ENCODE measurements around the gene PABPN1. TPM values are rescaled to one million over a fixed set of nuclear protein-coding genes. Genes with fewer than 3 reads are reported as not detected.

Gene PABPN1
- total and polyA plus RNA-seq, 9 of the 15 experiments (the other 6 are each of a cell fraction or from before 2014, with no cell fraction given), result 32.6 to 388 (median 178) TPM

GRCh38 chr14:23294734-23295561 lies 26.3 kb upstream of the PABPN1 start (continued):
- no peak for TF ChIP-seq BCL6 (CRISPR knock-in tag; IDR thresholded peaks at IDR 0.05)
- no peak for TF ChIP-seq ZNF121 (CRISPR knock-in tag; conservative IDR thresholded peaks at IDR 0.05)
- TF ChIP-seq ELK1 (CRISPR knock-in tag; IDR thresholded peaks at IDR 0.05), result no peak
- no peak for TF ChIP-seq RBM34 (IDR thresholded peaks at IDR 0.05; ENCODE audit: borderline replicate concordance, insufficient read depth, low read length)
- no peak for TF ChIP-seq CSDE1 (IDR thresholded peaks at IDR 0.05)
- no peak for TF ChIP-seq NR2C2 (CRISPR knock-in tag; IDR thresholded peaks at IDR 0.05)
- peak; percentile 31; the same call in 1 of the 2 replicates for TF ChIP-seq NR2C2 (tag; IDR thresholded peaks at IDR 0.05)
- TF ChIP-seq NFIX (CRISPR knock-in tag; IDR thresholded peaks at IDR 0.05; ENCODE audit: low read depth), result no peak
- no peak for TF ChIP-seq RHOXF2B (CRISPR knock-in tag; conservative IDR thresholded peaks at IDR 0.05)
- TF ChIP-seq RFX5 (IDR thresholded peaks at IDR 0.05; ENCODE audit: low read depth, low read length), result no peak
- TF ChIP-seq ETS2 (tag; IDR thresholded peaks at IDR 0.05; ENCODE audit: borderline replicate concordance, poor library complexity, severe bottlenecking), result no peak
- TF ChIP-seq CHD1 (IDR thresholded peaks at IDR 0.05; ENCODE audit: low read length), result no peak
- 0 out of 2 replicates have a peak, but pooled peaks have one; percentile 17 for TF ChIP-seq EHMT2 (IDR thresholded peaks at IDR 0.05)
- peak; percentile 60 for TF ChIP-seq SOX6 (IDR thresholded peaks at IDR 0.05)
- no peak for TF ChIP-seq NFXL1 (CRISPR knock-in tag; IDR thresholded peaks at IDR 0.05)
- no peak for TF ChIP-seq RBM25 (IDR thresholded peaks at IDR 0.05; ENCODE audit: low read depth, low read length, severe bottlenecking)
- no peak for TF ChIP-seq GTF2F1 (IDR thresholded peaks at IDR 0.05; ENCODE audit: low read depth, low read length)
- TF ChIP-seq FOXA3 (CRISPR knock-in tag; conservative IDR thresholded peaks at IDR 0.05 in 1 of 2, IDR thresholded peaks at IDR 0.05 in 1 of 2), result no peak
- peak; percentile 85 for TF ChIP-seq DPF2 (IDR thresholded peaks at IDR 0.05)
- no peak for TF ChIP-seq DACH1 (IDR thresholded peaks at IDR 0.05; ENCODE audit: partially characterized antibody)
- TF ChIP-seq NR2C1 (IDR thresholded peaks at IDR 0.05), result no peak
- TF ChIP-seq NR2C1 (tag; IDR thresholded peaks at IDR 0.05), result 0 out of 2 replicates have a peak, but pooled peaks have one; percentile 15
- no peak; a peak in 2 of 4 replicates for TF ChIP-seq RCOR1 (IDR thresholded peaks at IDR 0.05; ENCODE audit: borderline replicate concordance in 1 of 2, low read depth in 2 of 2, low read length in 2 of 2)
- TF ChIP-seq, protein P1, sequence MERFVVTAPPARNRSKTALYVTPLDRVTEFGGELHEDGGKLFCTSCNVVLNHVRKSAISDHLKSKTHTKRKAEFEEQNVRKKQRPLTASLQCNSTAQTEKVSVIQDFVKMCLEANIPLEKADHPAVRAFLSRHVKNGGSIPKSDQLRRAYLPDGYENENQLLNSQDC (CRISPR knock-in tag; IDR thresholded peaks at IDR 0.05), result no peak
- TF ChIP-seq HSF4 (CRISPR knock-in tag; IDR thresholded peaks at IDR 0.05; ENCODE audit: borderline replicate concordance), result no peak
- TF ChIP-seq, protein P2, sequence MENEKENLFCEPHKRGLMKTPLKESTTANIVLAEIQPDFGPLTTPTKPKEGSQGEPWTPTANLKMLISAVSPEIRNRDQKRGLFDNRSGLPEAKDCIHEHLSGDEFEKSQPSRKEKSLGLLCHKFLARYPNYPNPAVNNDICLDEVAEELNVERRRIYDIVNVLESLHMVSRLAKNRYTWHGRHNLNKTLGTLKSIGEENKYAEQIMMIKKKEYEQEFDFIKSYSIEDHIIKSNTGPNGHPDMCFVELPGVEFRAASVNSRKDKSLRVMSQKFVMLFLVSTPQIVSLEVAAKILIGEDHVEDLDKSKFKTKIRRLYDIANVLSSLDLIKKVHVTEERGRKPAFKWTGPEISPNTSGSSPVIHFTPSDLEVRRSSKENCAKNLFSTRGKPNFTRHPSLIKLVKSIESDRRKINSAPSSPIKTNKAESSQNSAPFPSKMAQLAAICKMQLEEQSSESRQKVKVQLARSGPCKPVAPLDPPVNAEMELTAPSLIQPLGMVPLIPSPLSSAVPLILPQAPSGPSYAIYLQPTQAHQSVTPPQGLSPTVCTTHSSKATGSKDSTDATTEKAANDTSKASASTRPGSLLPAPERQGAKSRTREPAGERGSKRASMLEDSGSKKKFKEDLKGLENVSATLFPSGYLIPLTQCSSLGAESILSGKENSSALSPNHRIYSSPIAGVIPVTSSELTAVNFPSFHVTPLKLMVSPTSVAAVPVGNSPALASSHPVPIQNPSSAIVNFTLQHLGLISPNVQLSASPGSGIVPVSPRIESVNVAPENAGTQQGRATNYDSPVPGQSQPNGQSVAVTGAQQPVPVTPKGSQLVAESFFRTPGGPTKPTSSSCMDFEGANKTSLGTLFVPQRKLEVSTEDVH (IDR thresholded peaks at IDR 0.05; ENCODE audit: low read depth, partially characterized antibody), result peak; percentile 77
- no peak for TF ChIP-seq BRCA1 (IDR thresholded peaks at IDR 0.05)
- no peak for TF ChIP-seq BRCA1 (CRISPR knock-in tag; IDR thresholded peaks at IDR 0.05)

Measured in K562 (cell line).